BE2C (cell line): Measurements from ENCODE around the gene PARS2.

ENCODE experiments used
- DNase-seq: peaks from one replicate; pipeline ENCODE4 v3.0.0-alpha.2; 2020
- H3K27me3 ChIP-seq: fragments of 250-450 bp; sonication (Bioruptor Pico); 2 replicates; pipeline ENCODE4 v1.5.1; 2020; ENCODE audit warnings: mild to moderate bottlenecking
- H3K36me3 ChIP-seq: fragments of 250-450 bp; sonication (Bioruptor Pico); 2 replicates; pipeline ENCODE4 v1.5.1; 2020; ENCODE audit warnings: mild to moderate bottlenecking
- H3K4me1 ChIP-seq: fragments of 250-450 bp; sonication (Bioruptor Pico); 2 replicates; pipeline ENCODE4 v1.5.1; 2020
- H3K4me3 ChIP-seq: 2 replicates; pipeline ENCODE4 v1.5.1; 2011; ENCODE audit warnings: low read depth, low read length
- H3K9me3 ChIP-seq: fragments of 250-450 bp; sonication (Bioruptor Pico); 2 replicates; pipeline ENCODE4 v1.5.1; 2020
- CTCF ChIP-seq: IDR thresholded peaks from 2 replicates; pipeline ENCODE4 v1.5.1; 2012; ENCODE audit warnings: mild to moderate bottlenecking, low read depth, low read length

Gene PARS2

GRCh38 chr1:54738244-54738643, 26.1 kb downstream of the PARS2 start:
- H3K4me3 ChIP-seq = no peak overlapping the region
- H3K4me1 ChIP-seq = no peaks in the 10 kb centered on the region
- 0 out of 2 replicates have a peak, but pooled peaks cover 5% of the 10 kb centered on the region for H3K36me3 ChIP-seq
- no peak for TF ChIP-seq CTCF
- H3K9me3 ChIP-seq = no peaks in the 10 kb centered on the region
- no peaks in the 10 kb centered on the region for H3K27me3 ChIP-seq
- DNase-seq = no peak

- no peak for DNase-seq
- no peak overlapping the region for H3K4me3 ChIP-seq
- H3K27me3 ChIP-seq = no peaks in the 10 kb centered on the region
- no peak for TF ChIP-seq CTCF
- 0 out of 2 replicates have a peak, but pooled peaks cover 3% of the 10 kb centered on the region for H3K36me3 ChIP-seq
- no peaks in the 10 kb centered on the region for H3K4me1 ChIP-seq
- H3K9me3 ChIP-seq = no peaks in the 10 kb centered on the region
Observed at GRCh38 chr1:54736685-54737084, 27.6 kb downstream of the PARS2 start.

GRCh38 chr1:54728027-54728426, 36.3 kb downstream of the PARS2 start:
- DNase-seq = no peak
- peaks cover 2% of the 10 kb centered on the region for H3K36me3 ChIP-seq

GRCh38 chr1:54724771-54725170, 39.6 kb downstream of the PARS2 start:
- Histone ChIP-seq H3K4me1 (no peaks in the 10 kb centered on the region), H3K36me3 (peaks cover 9% of the 10 kb centered on the region), H3K4me3 (no peak overlapping the region), H3K9me3 (no peaks in the 10 kb centered on the region), H3K27me3 (no peaks in the 10 kb centered on the region)
- TF ChIP-seq CTCF = no peak
- DNase-seq = no peak

More at GRCh38 chr1:54728027-54728426, 36.3 kb downstream of the PARS2 start:
- H3K4me1 ChIP-seq = no peaks in the 10 kb centered on the region
- no peaks in the 10 kb centered on the region for H3K9me3 ChIP-seq
- no peak overlapping the region for H3K4me3 ChIP-seq
- no peaks in the 10 kb centered on the region for H3K27me3 ChIP-seq
- no peak for TF ChIP-seq CTCF

- Histone ChIP-seq H3K4me1 (no peaks in the 10 kb centered on the region), H3K36me3 (peaks cover 9% of the 10 kb centered on the region), H3K27me3 (no peaks in the 10 kb centered on the region), H3K9me3 (no peaks in the 10 kb centered on the region), H3K4me3 (no peak overlapping the region)
- DNase-seq = no peak
- TF ChIP-seq CTCF = no peak
Observed at GRCh38 chr1:54723985-54724384, 40.3 kb downstream of the PARS2 start.

GRCh38 chr1:54721719-54722118, 42.6 kb downstream of the PARS2 start:
- TF ChIP-seq CTCF = no peak
- no peaks in the 10 kb centered on the region for H3K9me3 ChIP-seq
- H3K36me3 ChIP-seq = peaks cover 9% of the 10 kb centered on the region
- DNase-seq = no peak
- no peak overlapping the region for H3K4me3 ChIP-seq
- H3K4me1 ChIP-seq = no peaks in the 10 kb centered on the region
- no peaks in the 10 kb centered on the region for H3K27me3 ChIP-seq
